ENCODE data around the gene TBCA.
"Not testable (repeated sequence)": the region's sequence is repeated elsewhere in the genome, so short reads cannot be mapped to it uniquely, and the experiment has no call there.

DNA sequence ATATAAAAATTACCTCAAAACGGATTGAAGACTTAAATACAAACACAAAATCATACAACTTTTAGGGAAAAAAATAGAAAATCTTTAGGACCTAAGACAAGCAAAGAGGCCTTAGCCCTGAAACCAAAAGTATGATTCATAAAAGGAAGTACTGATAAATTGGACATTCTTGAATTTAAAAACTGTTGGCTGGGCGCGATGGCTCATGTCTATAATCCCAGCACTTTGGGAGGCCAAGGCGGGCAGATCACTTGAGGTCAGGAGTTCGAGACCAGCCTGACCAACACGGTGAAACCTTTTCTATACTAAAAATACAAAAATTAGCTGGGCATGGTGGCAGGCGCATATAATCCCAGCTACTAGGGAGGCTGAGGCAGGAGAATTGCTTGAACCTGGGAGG lies 76.6 kb downstream of the TBCA start:
- TF ChIP-seq, protein P1, sequence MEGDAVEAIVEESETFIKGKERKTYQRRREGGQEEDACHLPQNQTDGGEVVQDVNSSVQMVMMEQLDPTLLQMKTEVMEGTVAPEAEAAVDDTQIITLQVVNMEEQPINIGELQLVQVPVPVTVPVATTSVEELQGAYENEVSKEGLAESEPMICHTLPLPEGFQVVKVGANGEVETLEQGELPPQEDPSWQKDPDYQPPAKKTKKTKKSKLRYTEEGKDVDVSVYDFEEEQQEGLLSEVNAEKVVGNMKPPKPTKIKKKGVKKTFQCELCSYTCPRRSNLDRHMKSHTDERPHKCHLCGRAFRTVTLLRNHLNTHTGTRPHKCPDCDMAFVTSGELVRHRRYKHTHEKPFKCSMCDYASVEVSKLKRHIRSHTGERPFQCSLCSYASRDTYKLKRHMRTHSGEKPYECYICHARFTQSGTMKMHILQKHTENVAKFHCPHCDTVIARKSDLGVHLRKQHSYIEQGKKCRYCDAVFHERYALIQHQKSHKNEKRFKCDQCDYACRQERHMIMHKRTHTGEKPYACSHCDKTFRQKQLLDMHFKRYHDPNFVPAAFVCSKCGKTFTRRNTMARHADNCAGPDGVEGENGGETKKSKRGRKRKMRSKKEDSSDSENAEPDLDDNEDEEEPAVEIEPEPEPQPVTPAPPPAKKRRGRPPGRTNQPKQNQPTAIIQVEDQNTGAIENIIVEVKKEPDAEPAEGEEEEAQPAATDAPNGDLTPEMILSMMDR (IDR thresholded peaks at IDR 0.05; ENCODE audit: extremely low read depth in 1 of 2, insufficient read depth in 1 of 2, low read depth in 1 of 2, low read length in 2 of 2): not testable (repeated sequence)
- TF ChIP-seq POLR2A (IDR thresholded peaks at IDR 0.05; ENCODE audit: low read depth, low read length); MYC (IDR thresholded peaks at IDR 0.05; ENCODE audit: low read depth, low read length); EZH2 (IDR thresholded peaks at IDR 0.05; ENCODE audit: borderline replicate concordance, low read depth, low read length, severe bottlenecking); POLR2AphosphoS5 (IDR thresholded peaks at IDR 0.05; ENCODE audit: insufficient read depth, low read depth, low read length): not testable (repeated sequence)
- TF ChIP-seq, protein P2, sequence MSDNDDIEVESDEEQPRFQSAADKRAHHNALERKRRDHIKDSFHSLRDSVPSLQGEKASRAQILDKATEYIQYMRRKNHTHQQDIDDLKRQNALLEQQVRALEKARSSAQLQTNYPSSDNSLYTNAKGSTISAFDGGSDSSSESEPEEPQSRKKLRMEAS (IDR thresholded peaks at IDR 0.05; ENCODE audit: insufficient read depth, insufficient read length): not testable (repeated sequence)

Measured in endothelial cell of umbilical vein (primary cell).